PC-3 (cell line): Measurements from ENCODE around the gene NDRG2. TPM values are rescaled to one million over a fixed set of nuclear protein-coding genes. Genes with fewer than 3 reads are reported as not detected.

Experiments
- ATAC-seq: fragments of 200-7000 bp; cut with Tn5 transposase; 2 replicates; pipeline ENCODE4 v1.9.1; 2020; ENCODE audit warnings: mild to moderate bottlenecking, moderate library complexity
- BruUV-seq: library from RNA; stranded (reverse); fragments of 400-500 nt; replicated peaks from 2 replicates; lab custom pipeline; 2021; lab: Mats Ljungman, UMichigan
- CTCF ChIA-PET: fragments of 300-600 bp; sonication (Branson Sonifier 250); formaldehyde crosslinking; loops from one replicate; lab custom pipeline; 2022; ENCODE audit warnings: antibody characterized with exemption; lab: Charles Lee
- POLR2A ChIA-PET: fragments of 300-600 bp; sonication (Branson Sonifier 250); formaldehyde crosslinking; loops from one replicate; lab custom pipeline; 2022; ENCODE audit warnings: antibody characterized with exemption; ENCODE audit not compliant: unreplicated experiment; lab: Charles Lee
- DNase-seq: peaks from one replicate; pipeline ENCODE4 v3.0.0-alpha.2; 2015
- H2AFZ ChIP-seq: fragments of 300-600 bp; sonication (generic); 2 replicates; pipeline ENCODE4 v1.6.0; 2016; ENCODE audit warnings: antibody characterized with exemption, low read length
- H3F3A ChIP-seq: fragments of 300-600 bp; sonication (generic); one replicate; pipeline ENCODE4 v1.6.0; 2017; ENCODE audit warnings: antibody characterized with exemption, low read length, control low read depth, mild to moderate bottlenecking; ENCODE audit not compliant: unreplicated experiment
- H3K27ac ChIP-seq: fragments of 300-600 bp; sonication (generic); 2 replicates; pipeline ENCODE4 v1.5.1; 2016; ENCODE audit warnings: mild to moderate bottlenecking, low read length
- H3K27me3 ChIP-seq: fragments of 300-600 bp; sonication (generic); 2 replicates; pipeline ENCODE4 v1.6.1; 2016; ENCODE audit warnings: low read length, mixed read lengths
- H3K36me3 ChIP-seq: fragments of 300-600 bp; sonication (generic); 2 replicates; pipeline ENCODE4 v1.6.1; 2016; ENCODE audit warnings: low read depth, mixed run types, low read length, mixed read lengths
- H3K4me1 ChIP-seq: fragments of 300-600 bp; sonication (generic); 2 replicates; pipeline ENCODE4 v1.5.1; 2016; ENCODE audit warnings: low read length; ENCODE audit not compliant: insufficient read depth
- H3K4me2 ChIP-seq: fragments of 300-600 bp; sonication (generic); 2 replicates; pipeline ENCODE4 v1.6.0; 2016; ENCODE audit warnings: low read length
- H3K4me3 ChIP-seq: fragments of 300-600 bp; sonication (generic); 2 replicates; pipeline ENCODE4 v1.5.1; 2016; ENCODE audit warnings: mild to moderate bottlenecking, low read length, mixed read lengths
- H3K79me2 ChIP-seq: fragments of 300-600 bp; sonication (generic); 2 replicates; pipeline ENCODE4 v1.6.1; 2017; ENCODE audit warnings: low read length, mixed read lengths
- H3K9ac ChIP-seq: fragments of 300-600 bp; sonication (generic); 2 replicates; pipeline ENCODE4 v1.6.0; 2016; ENCODE audit warnings: mild to moderate bottlenecking, low read length
- H3K9me2 ChIP-seq: fragments of 300-600 bp; sonication (generic); replicated peaks from 2 replicates; pipeline ENCODE4 v1.6.1; 2016; ENCODE audit warnings: mixed run types, low read length, mixed read lengths
- H3K9me3 ChIP-seq: fragments of 300-600 bp; sonication (generic); 2 replicates; pipeline ENCODE4 v1.6.1; 2016; ENCODE audit warnings: low read length, mixed read lengths
- H4K20me1 ChIP-seq: fragments of 300-600 bp; sonication (generic); 2 replicates; pipeline ENCODE4 v1.6.1; 2016; ENCODE audit warnings: low read length, mixed read lengths
- EZH2 ChIP-seq: fragments of 300-600 bp; sonication (generic); IDR thresholded peaks from one replicate; pipeline ENCODE4 v1.6.1; 2017; ENCODE audit warnings: antibody characterized with exemption, mild to moderate bottlenecking, low read length; ENCODE audit not compliant: unreplicated experiment
- EZH2phosphoT487 ChIP-seq: fragments of 300-600 bp; sonication (generic); IDR thresholded peaks from 2 replicates; pipeline ENCODE4 v1.6.1; 2018; ENCODE audit warnings: mild to moderate bottlenecking, antibody characterized with exemption, low read length, borderline replicate concordance
- intact Hi-C: fragments of 100-400 bp; cut with micrococcal nuclease; formaldehyde crosslinking; loops from 2 replicates; pipeline ENCODE4 v1.9.0; 2023
- total RNA-seq: library from RNA; depleted of rRNA; stranded (reverse); fragments of >200 nt; gene quantifications from 2 replicates; pipeline ENCODE4 v1.2.3, GENCODE V29; 2014
- TF ChIP-seq, protein P1 (sequence below): fragments of 300-600 bp; sonication (generic); conservative IDR thresholded peaks from 2 replicates; pipeline ENCODE4 v1.5.1; 2017; ENCODE audit warnings: antibody characterized with exemption, low read depth, mild to moderate bottlenecking, low read length

NDRG2 gene
- total RNA-seq, 1 experiment from 2014 or later = 4.0 TPM

- POLR2A ChIA-PET = no interaction called here
Measured at GRCh38 chr14:21057803-21058675, 33.2 kb upstream of the NDRG2 start, which contains the start of gene RNASE8. Gene RNASE8, plus strand, starts transcription at chr14:21057822. Its CDS starts 71 bp downstream, at chr14:21057893.

DNA sequence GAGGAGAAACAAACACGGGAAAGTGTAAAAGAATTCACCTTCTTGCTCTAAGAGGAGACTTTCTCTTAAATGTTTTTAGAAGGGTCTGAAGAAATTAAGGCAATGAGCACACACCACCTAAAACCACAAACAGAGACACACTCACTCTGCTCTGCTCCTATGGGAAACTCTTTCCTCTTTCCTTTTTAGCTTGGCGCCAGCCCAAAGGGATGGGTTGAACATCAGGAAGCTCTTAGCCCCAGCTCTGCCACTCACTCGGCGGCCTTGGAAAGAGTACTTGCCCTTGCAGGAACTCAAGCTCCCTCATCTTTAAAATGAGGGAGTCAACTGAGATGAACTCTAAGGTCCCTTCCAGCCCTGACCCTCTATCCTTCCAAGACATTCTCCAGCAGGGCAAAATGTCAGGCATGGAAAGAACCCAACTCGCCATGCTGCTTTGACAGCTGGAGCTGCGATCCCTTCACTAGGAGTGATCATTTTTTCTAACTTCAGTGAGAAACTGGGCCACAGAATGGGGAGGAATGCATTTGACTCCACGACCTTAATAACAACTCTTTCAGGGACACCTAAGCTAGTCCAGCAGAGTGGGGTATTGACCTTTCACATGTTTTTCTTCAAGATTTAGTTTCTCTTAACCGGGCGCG is 31.8 kb upstream of the NDRG2 start:
- no peak overlapping the region for H3K4me2 ChIP-seq
- peaks cover 28% of the 10 kb centered on the region for H3K27me3 ChIP-seq
- no peak overlapping the region for H3K4me3 ChIP-seq
- no peak overlapping the region for H2AFZ ChIP-seq
- no TSS peak for BruUV-seq
- H3K79me2 ChIP-seq = no peaks in the 10 kb centered on the region
- no peaks in the 10 kb centered on the region for H3K9me3 ChIP-seq
- no peaks in the 10 kb centered on the region for H3K9me2 ChIP-seq
- no peak overlapping the region for H3K27ac ChIP-seq
- no peaks in the 10 kb centered on the region for H3K4me1 ChIP-seq
- no peaks in the 10 kb centered on the region for H4K20me1 ChIP-seq
- no peaks in the 10 kb centered on the region for H3F3A ChIP-seq
- peak; percentile 21 for DNase-seq
- no peaks in the 10 kb centered on the region for H3K36me3 ChIP-seq
- ChIA-PET CTCF (no interaction called here), POLR2A (no interaction called here)
- no peak overlapping the region for H3K9ac ChIP-seq
- intact Hi-C loops = no loop called here
- TF ChIP-seq EZH2 = no peak
- TF ChIP-seq EZH2phosphoT487 = no peak
- TF ChIP-seq, protein P1, sequence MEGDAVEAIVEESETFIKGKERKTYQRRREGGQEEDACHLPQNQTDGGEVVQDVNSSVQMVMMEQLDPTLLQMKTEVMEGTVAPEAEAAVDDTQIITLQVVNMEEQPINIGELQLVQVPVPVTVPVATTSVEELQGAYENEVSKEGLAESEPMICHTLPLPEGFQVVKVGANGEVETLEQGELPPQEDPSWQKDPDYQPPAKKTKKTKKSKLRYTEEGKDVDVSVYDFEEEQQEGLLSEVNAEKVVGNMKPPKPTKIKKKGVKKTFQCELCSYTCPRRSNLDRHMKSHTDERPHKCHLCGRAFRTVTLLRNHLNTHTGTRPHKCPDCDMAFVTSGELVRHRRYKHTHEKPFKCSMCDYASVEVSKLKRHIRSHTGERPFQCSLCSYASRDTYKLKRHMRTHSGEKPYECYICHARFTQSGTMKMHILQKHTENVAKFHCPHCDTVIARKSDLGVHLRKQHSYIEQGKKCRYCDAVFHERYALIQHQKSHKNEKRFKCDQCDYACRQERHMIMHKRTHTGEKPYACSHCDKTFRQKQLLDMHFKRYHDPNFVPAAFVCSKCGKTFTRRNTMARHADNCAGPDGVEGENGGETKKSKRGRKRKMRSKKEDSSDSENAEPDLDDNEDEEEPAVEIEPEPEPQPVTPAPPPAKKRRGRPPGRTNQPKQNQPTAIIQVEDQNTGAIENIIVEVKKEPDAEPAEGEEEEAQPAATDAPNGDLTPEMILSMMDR = no peak
- ATAC-seq = no peak

More at GRCh38 chr14:21057803-21058675, 33.2 kb upstream of the NDRG2 start, which contains the start of gene RNASE8:
- H3K79me2 ChIP-seq = no peaks in the 10 kb centered on the region
- CTCF ChIA-PET = no interaction called here
- H3K4me1 ChIP-seq = no peaks in the 10 kb centered on the region
- no peaks in the 10 kb centered on the region for H3F3A ChIP-seq
- DNase-seq (no peak), ATAC-seq (no peak)
- H3K9me2 ChIP-seq = no peaks in the 10 kb centered on the region
- H3K36me3 ChIP-seq = no peaks in the 10 kb centered on the region
- intact Hi-C loops = no loop called here
- no TSS peak for BruUV-seq
- no peak within 1 kb of the TSS for H3K4me3 ChIP-seq
- no peaks in the 10 kb centered on the region for H3K9me3 ChIP-seq
- no peak within 1 kb of the TSS for H3K4me2 ChIP-seq
- H3K27me3 ChIP-seq = peaks cover 33% of the 10 kb centered on the region
- no peak within 1 kb of the TSS for H3K9ac ChIP-seq
- H4K20me1 ChIP-seq = no peaks in the 10 kb centered on the region
- TF ChIP-seq EZH2phosphoT487 (no peak), EZH2 (no peak)
- TF ChIP-seq, protein P1 = no peak
- H3K27ac ChIP-seq = no peak within 1 kb of the TSS
- no peak within 1 kb of the TSS for H2AFZ ChIP-seq
